Neural progenitor cell (in vitro differentiated cells): ENCODE data around the gene CCDC18.

Experiments
- EZH2 ChIP-seq: fragments of 200-600 bp; sonication (generic); IDR thresholded peaks from 2 replicates; pipeline ENCODE4 v1.6.1; 2017; ENCODE audit warnings: antibody characterized with exemption, mild to moderate bottlenecking, moderate library complexity
- EZH2phosphoT487 ChIP-seq: fragments of 200-600 bp; sonication (generic); IDR thresholded peaks from 2 replicates; pipeline ENCODE4 v1.6.1; 2017; ENCODE audit warnings: antibody characterized with exemption
- TF ChIP-seq, protein P1 (sequence below): fragments of 200-600 bp; sonication (generic); IDR thresholded peaks from 2 replicates; pipeline ENCODE4 v1.5.1; 2017; ENCODE audit warnings: antibody characterized with exemption, mild to moderate bottlenecking

DNA sequence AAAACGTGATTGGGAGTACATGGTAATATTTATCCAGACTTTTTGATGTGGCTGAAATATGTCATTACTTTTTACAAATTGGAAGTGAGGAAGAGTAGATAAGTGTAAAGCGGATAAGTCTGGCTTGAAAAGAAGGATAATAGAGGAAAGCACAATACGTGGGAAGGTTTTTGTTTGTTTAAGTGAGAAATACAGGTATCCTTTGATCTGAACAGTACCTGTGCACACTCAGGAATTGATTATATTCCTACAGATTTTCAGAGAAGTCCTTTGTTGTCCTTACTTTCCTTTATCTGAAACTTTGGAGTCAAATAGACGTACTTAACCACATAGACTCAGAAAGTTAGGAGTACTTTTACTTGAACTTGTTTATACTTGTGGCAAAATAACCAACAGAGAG lies 20.2 kb downstream of the CCDC18 start:
- TF ChIP-seq EZH2, result no peak
- TF ChIP-seq, protein P1, sequence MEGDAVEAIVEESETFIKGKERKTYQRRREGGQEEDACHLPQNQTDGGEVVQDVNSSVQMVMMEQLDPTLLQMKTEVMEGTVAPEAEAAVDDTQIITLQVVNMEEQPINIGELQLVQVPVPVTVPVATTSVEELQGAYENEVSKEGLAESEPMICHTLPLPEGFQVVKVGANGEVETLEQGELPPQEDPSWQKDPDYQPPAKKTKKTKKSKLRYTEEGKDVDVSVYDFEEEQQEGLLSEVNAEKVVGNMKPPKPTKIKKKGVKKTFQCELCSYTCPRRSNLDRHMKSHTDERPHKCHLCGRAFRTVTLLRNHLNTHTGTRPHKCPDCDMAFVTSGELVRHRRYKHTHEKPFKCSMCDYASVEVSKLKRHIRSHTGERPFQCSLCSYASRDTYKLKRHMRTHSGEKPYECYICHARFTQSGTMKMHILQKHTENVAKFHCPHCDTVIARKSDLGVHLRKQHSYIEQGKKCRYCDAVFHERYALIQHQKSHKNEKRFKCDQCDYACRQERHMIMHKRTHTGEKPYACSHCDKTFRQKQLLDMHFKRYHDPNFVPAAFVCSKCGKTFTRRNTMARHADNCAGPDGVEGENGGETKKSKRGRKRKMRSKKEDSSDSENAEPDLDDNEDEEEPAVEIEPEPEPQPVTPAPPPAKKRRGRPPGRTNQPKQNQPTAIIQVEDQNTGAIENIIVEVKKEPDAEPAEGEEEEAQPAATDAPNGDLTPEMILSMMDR, result no peak
- TF ChIP-seq EZH2phosphoT487, result no peak
